ENCODE results near the gene FMO2. TPM values are rescaled to one million over a fixed set of nuclear protein-coding genes. Genes with fewer than 3 reads are reported as not detected.

FMO2 gene
- polyA plus RNA-seq, 1 donor (not counting 4 experiments of a cell fraction or from before 2014, with no cell fraction given) = 0.05 TPM

GRCh38 chr1:171155484-171155883, 29.6 kb upstream of the FMO2 start:
- no peaks in the 10 kb centered on the region for H3K9me1 ChIP-seq (ENCODE audit: control insufficient read depth, extremely low read depth, insufficient read depth, low read length)
- no peaks in the 10 kb centered on the region for H3K79me2 ChIP-seq (ENCODE audit: control insufficient read depth, insufficient read depth, low read length)
- no peaks in the 10 kb centered on the region for H3K9me3 ChIP-seq (ENCODE audit: control insufficient read depth, low read depth, low read length)
- FAIRE-seq (no peak), DNase-seq (ENCODE audit: low read depth, low spot score) (no peak)
- H3K4me1 ChIP-seq (ENCODE audit: control insufficient read depth, extremely low read depth, insufficient read depth, low read length) = no peaks in the 10 kb centered on the region
- no peak overlapping the region for H2AFZ ChIP-seq (ENCODE audit: control insufficient read depth, low read length)
- no peak overlapping the region for H3K4me3 ChIP-seq (ENCODE audit: control insufficient read depth in 2 of 3, extremely low read depth in 1 of 3, insufficient read depth in 2 of 3, low read depth in 1 of 3, low read length in 3 of 3)
- no peak for TF ChIP-seq CTCF (optimal IDR thresholded peaks at IDR 0.05 in 1 of 3, IDR thresholded peaks at IDR 0.05 in 1 of 3, conservative IDR thresholded peaks at IDR 0.05 in 1 of 3; ENCODE audit: extremely low read depth in 1 of 3, insufficient read depth in 2 of 3, low read length in 3 of 3)
- no peak for TF ChIP-seq EZH2 (IDR thresholded peaks at IDR 0.05; ENCODE audit: low read length)
- H3K9ac ChIP-seq (ENCODE audit: control insufficient read depth, extremely low read depth, insufficient read depth, low read length) = no peak overlapping the region
- no peaks in the 10 kb centered on the region for H3K27me3 ChIP-seq (ENCODE audit: control insufficient read depth, extremely low read depth, insufficient read depth, low read length)
- H3K27ac ChIP-seq (ENCODE audit: control insufficient read depth, insufficient read depth, low read length) = no peak overlapping the region
- H3K4me2 ChIP-seq (ENCODE audit: control insufficient read depth, extremely low read depth, insufficient read depth, low read depth, low read length) = no peak overlapping the region
- dilution Hi-C loops (cut with MboI; ENCODE audit: extremely low pct_ligation_motif_present, low sequenced_read_pairs) = no loop called here
- H3K36me3 ChIP-seq (ENCODE audit: control insufficient read depth in 2 of 2, extremely low read depth in 1 of 2, insufficient read depth in 2 of 2, low read length in 2 of 2) = no peaks in the 10 kb centered on the region
- no peaks in the 10 kb centered on the region for H4K20me1 ChIP-seq (ENCODE audit: control insufficient read depth, extremely low read depth, insufficient read depth, low read length)

- Histone ChIP-seq H3K27me3 (ENCODE audit: control insufficient read depth, extremely low read depth, insufficient read depth, low read length) (no peaks in the 10 kb centered on the region), H3K36me3 (ENCODE audit: control insufficient read depth in 2 of 2, extremely low read depth in 1 of 2, insufficient read depth in 2 of 2, low read length in 2 of 2) (no peaks in the 10 kb centered on the region), H3K79me2 (ENCODE audit: control insufficient read depth, insufficient read depth, low read length) (no peaks in the 10 kb centered on the region), H2AFZ (ENCODE audit: control insufficient read depth, low read length) (no peak overlapping the region), H3K9me3 (ENCODE audit: control insufficient read depth, low read depth, low read length) (no peaks in the 10 kb centered on the region), H3K9ac (ENCODE audit: control insufficient read depth, extremely low read depth, insufficient read depth, low read length) (no peak overlapping the region), H3K4me3 (ENCODE audit: control insufficient read depth in 2 of 3, extremely low read depth in 1 of 3, insufficient read depth in 2 of 3, low read depth in 1 of 3, low read length in 3 of 3) (no peak overlapping the region), H3K4me1 (ENCODE audit: control insufficient read depth, extremely low read depth, insufficient read depth, low read length) (no peaks in the 10 kb centered on the region), H3K9me1 (ENCODE audit: control insufficient read depth, extremely low read depth, insufficient read depth, low read length) (no peaks in the 10 kb centered on the region), H4K20me1 (ENCODE audit: control insufficient read depth, extremely low read depth, insufficient read depth, low read length) (no peaks in the 10 kb centered on the region), H3K27ac (ENCODE audit: control insufficient read depth, insufficient read depth, low read length) (no peak overlapping the region), H3K4me2 (ENCODE audit: control insufficient read depth, extremely low read depth, insufficient read depth, low read depth, low read length) (no peak overlapping the region)
- DNase-seq (ENCODE audit: low read depth, low spot score) (no peak), FAIRE-seq (no peak)
- TF ChIP-seq CTCF (optimal IDR thresholded peaks at IDR 0.05 in 1 of 3, IDR thresholded peaks at IDR 0.05 in 1 of 3, conservative IDR thresholded peaks at IDR 0.05 in 1 of 3; ENCODE audit: extremely low read depth in 1 of 3, insufficient read depth in 2 of 3, low read length in 3 of 3) (no peak), EZH2 (IDR thresholded peaks at IDR 0.05; ENCODE audit: low read length) (no peak)
- dilution Hi-C loops (cut with MboI; ENCODE audit: extremely low pct_ligation_motif_present, low sequenced_read_pairs) = no loop called here
These were observed 27.0 kb upstream of the FMO2 start for GRCh38 chr1:171158096-171158495.
